SK-N-SH (cell line): ENCODE measurements around the gene B3GNT5.

Source experiments
- CTCF ChIP-seq: fragments of 200-600 bp; sonication (generic); IDR thresholded peaks from 2 replicates; pipeline ENCODE4 v1.6.1; 2017; ENCODE audit warnings: antibody characterized with exemption, mild to moderate bottlenecking, moderate library complexity
- EP300 ChIP-seq, 2 experiments: IDR thresholded peaks; 2 replicates each; pipeline versions ENCODE4 v1.4.0 to v1.6.1; 2012; ENCODE audit warnings: borderline replicate concordance in 1 of 2, low read depth in 1 of 2, low read length in 1 of 2
- TAF1 ChIP-seq: IDR thresholded peaks from 2 replicates; pipeline ENCODE4 v1.6.1; 2012; ENCODE audit warnings: low read depth, mild to moderate bottlenecking, low read length, moderate library complexity, borderline replicate concordance

- TF ChIP-seq TAF1 (no peak), CTCF (no peak), EP300 (IDR thresholded peaks at IDR 0.05; ENCODE audit: borderline replicate concordance in 1 of 2, low read depth in 1 of 2, low read length in 1 of 2) (no peak)
These were observed 26.6 kb upstream of the B3GNT5 start for GRCh38 chr3:183226333-183226890.
